Fibroblast of the aortic adventitia (primary cell): ENCODE results near the gene CCNY. TPM values are rescaled to one million over a fixed set of nuclear protein-coding genes. Genes with fewer than 3 reads are reported as not detected.
"Not testable (repeated sequence)": the region's sequence is repeated elsewhere in the genome, so short reads cannot be mapped to it uniquely, and the experiment has no call there.

ENCODE experiments used
- DNase-seq: peaks from one replicate; pipeline ENCODE4 v3.0.0-alpha.2; 2010; ENCODE audit warnings: low read depth
- H3K4me3 ChIP-seq: 2 replicates; pipeline ENCODE4 v1.5.1; 2011; ENCODE audit warnings: low read depth, mild to moderate bottlenecking, control low read depth, low read length, moderate library complexity
- CTCF ChIP-seq: IDR thresholded peaks from 2 replicates; pipeline ENCODE4 v1.5.1; 2011; ENCODE audit warnings: mild to moderate bottlenecking, low read length, control low read depth, inconsistent platforms; ENCODE audit not compliant: insufficient read depth
- total RNA-seq: library from RNA; depleted of rRNA; stranded (reverse); fragments of >200 nt; gene quantifications from 2 replicates; pipeline ENCODE4 v1.2.3, GENCODE V29; 2012; ENCODE audit warnings: low replicate concordance

Gene CCNY
- total RNA-seq, 1 donor, result 55.4 TPM

- no peak for TF ChIP-seq CTCF
- no peak overlapping the region for H3K4me3 ChIP-seq
- no peak for DNase-seq
Observed at GRCh38 chr10:35417795-35418194, 81.5 kb downstream of the CCNY start.

- not testable (repeated sequence) for DNase-seq, H3K4me3 ChIP-seq
Observed at GRCh38 chr10:35418580-35418979, 82.3 kb downstream of the CCNY start.

- no peak overlapping the region for H3K4me3 ChIP-seq
- TF ChIP-seq CTCF, result no peak
- DNase-seq, result peak; percentile 27
Observed at GRCh38 chr10:35420044-35420443, 83.7 kb downstream of the CCNY start.

- no peak overlapping the region for H3K4me3 ChIP-seq
- no peak for TF ChIP-seq CTCF
- DNase-seq, result no peak
Observed at GRCh38 chr10:35420827-35421552, 84.7 kb downstream of the CCNY start.

GRCh38 chr10:35421553-35422178 is 85.4 kb downstream of the CCNY start:
- peak; percentile 88 for DNase-seq
- peak overlapping the region; percentile 29 for H3K4me3 ChIP-seq
- no peak for TF ChIP-seq CTCF

GRCh38 chr10:35422228-35422627 is 85.9 kb downstream of the CCNY start:
- no peak for TF ChIP-seq CTCF
- peak; percentile 28 for DNase-seq
- no peak overlapping the region for H3K4me3 ChIP-seq

GRCh38 chr10:35423505-35424306 is 87.4 kb downstream of the CCNY start:
- no peak overlapping the region for H3K4me3 ChIP-seq
- peak; percentile 63 for DNase-seq

More at GRCh38 chr10:35423505-35424306, 87.4 kb downstream of the CCNY start:
- TF ChIP-seq CTCF, result no peak
